Transverse colon (tissue), 4 donors: ENCODE measurements around the gene AURKA. TPM values are rescaled to one million over a fixed set of nuclear protein-coding genes. Genes with fewer than 3 reads are reported as not detected.

Source experiments
- DNase-seq: peaks from one replicate; pipeline ENCODE4 v3.0.0-alpha.2; 2019
- H3K27ac ChIP-seq, 4 donors: fragments of 200-600 bp; sonication (generic); 2 replicates each; pipeline ENCODE4 v1.5.1; 2016 to 2018; ENCODE audit warnings: inconsistent platforms in 4 of 4
- H3K27me3 ChIP-seq: fragments of 200-600 bp; sonication (generic); 2 replicates; pipeline ENCODE4 v1.5.1; 2017; ENCODE audit warnings: inconsistent platforms
- H3K36me3 ChIP-seq, 4 donors: fragments of 200-600 bp; sonication (generic); 2 replicates each; pipeline ENCODE4 v1.5.1; 2017 to 2019; ENCODE audit warnings: inconsistent platforms in 4 of 4
- H3K4me1 ChIP-seq, 4 donors: fragments of 200-600 bp; sonication (generic); 2 replicates each; pipeline ENCODE4 v1.5.1; 2017 to 2020; ENCODE audit warnings: inconsistent platforms in 4 of 4
- H3K4me3 ChIP-seq, 4 donors: fragments of 200-600 bp; sonication (generic); 1 replicate in 1 of 4; 2 replicates in 3 of 4; pipeline versions ENCODE4 v1.5.1 to v1.6.1; 2017 to 2019; ENCODE audit warnings: inconsistent platforms in 4 of 4
- H3K9me3 ChIP-seq, 2 donors: fragments of 200-600 bp; sonication (generic); 2 replicates each; pipeline ENCODE4 v1.5.1; 2017 to 2019; ENCODE audit warnings: inconsistent platforms in 2 of 2
- CTCF ChIP-seq, 5 experiments: fragments of 200-600 bp in 3 of 5; fragments of 450-650 bp in 2 of 5; sonication (generic) in 3 of 5; IDR thresholded peaks; 1 replicate in 2 of 5; 2 replicates in 3 of 5; pipeline ENCODE4 v1.5.1; 2016 to 2017; ENCODE audit warnings: antibody characterized with exemption in 5 of 5, inconsistent platforms in 3 of 5, mild to moderate bottlenecking in 2 of 5, moderate library complexity in 1 of 5
- EP300 ChIP-seq: sonication (generic); formaldehyde crosslinking; IDR thresholded peaks from one replicate; pipeline ENCODE4 v1.6.1; 2017; ENCODE audit warnings: antibody characterized with exemption, low read depth
- POLR2A ChIP-seq: fragments of 450-650 bp; IDR thresholded peaks from one replicate; pipeline ENCODE4 v1.6.1; 2016; ENCODE audit warnings: antibody characterized with exemption, mild to moderate bottlenecking, moderate library complexity
- POLR2AphosphoS5 ChIP-seq, 3 donors: sonication (generic); formaldehyde crosslinking; IDR thresholded peaks; one replicate each; pipeline ENCODE4 v1.6.1; 2016; ENCODE audit warnings: antibody characterized with exemption in 3 of 3
- WGBS, 2 donors: methylation state at CpG; one replicate each; pipeline ENCODE4 v1.1.5; 2018; ENCODE audit warnings: low coverage in 1 of 2; 5-methylcytosine and 5-hydroxymethylcytosine counted together
- in situ Hi-C, 4 donors: fragments of 200-750 bp; cut with MboI; loops; one replicate each; pipeline versions ENCODE4 v1.15.0 to v1.15.1; 2017; ENCODE audit warnings: low sequenced_read_pairs in 3 of 4, low pct_ligation_motif_present in 1 of 4, low pct_unique_long_range_greater_than_20kb in 1 of 4
- intact Hi-C: fragments of 100-400 bp; cut with DNase I; formaldehyde crosslinking; loops from one replicate; pipeline ENCODE4 v1.15.1; 2023; ENCODE audit warnings: low total_unique reads
- total RNA-seq, 4 donors: library from RNA; depleted of rRNA; stranded (reverse); fragments of >200 nt; gene quantifications; one replicate each; pipeline ENCODE4 v1.1.0, GENCODE V29; 2016

AURKA gene
- total RNA-seq, 4 donors from 2014 or later = 0.75 to 12.4 (median 4.9) TPM

- Histone ChIP-seq H3K27me3 (no peaks in the 10 kb centered on the region), H3K27ac (no peak overlapping the region), H3K4me3 (no peak overlapping the region), H3K9me3 (no peaks in the 10 kb centered on the region), H3K36me3 (peaks cover 0 to 92% (median 28%) of the 10 kb centered on the region in 4 donors), H3K4me1 (peaks cover 0 to 7% (median 0%) of the 10 kb centered on the region in 4 donors)
- in situ Hi-C loops (loop anchor here in 1 of 4 donors (10.0 kb wide), 1 partner anchor 65 kb away; the partner anchor contains the start of gene RTF2), intact Hi-C loops (no loop called here)
- peak; percentile 38 for DNase-seq
- peak; percentile 59 to 84 (median 74) for TF ChIP-seq CTCF (IDR thresholded peaks at IDR 0.05)
- no peak for TF ChIP-seq POLR2A
These were observed 8.1 kb upstream of the AURKA start for GRCh38 chr20:56400001-56400640.

- intact Hi-C loops (no loop called here), in situ Hi-C loops (loop anchor here in 1 of 4 donors (5.0 kb wide), 1 partner anchor 67 kb away; no protein-coding TSS in a partner anchor)
- Histone ChIP-seq H3K4me1 (peaks cover 7 to 34% (median 29%) of the 10 kb centered on the region in 4 donors), H3K27me3 (no peaks in the 10 kb centered on the region), H3K9me3 (no peaks in the 10 kb centered on the region), H3K36me3 (peaks cover 0 to 46% (median 18%) of the 10 kb centered on the region in 4 donors), H3K4me3 (no peak overlapping the region), H3K27ac (no peak overlapping the region)
- 70 to 86% methylated on average over 3 to 4 of the region's 4 CpGs for WGBS, 2 donors
- no peak for TF ChIP-seq CTCF (IDR thresholded peaks at IDR 0.05)
- no peak for TF ChIP-seq POLR2A
- no peak for TF ChIP-seq EP300
- TF ChIP-seq POLR2AphosphoS5 (IDR thresholded peaks at IDR 0.05) = no peak
- no peak for DNase-seq
These were observed 3.2 kb upstream of the AURKA start for GRCh38 chr20:56395166-56395565.

- intact Hi-C loops (no loop called here), in situ Hi-C loops (no loop called here)
- Histone ChIP-seq H3K4me1 (peaks cover 7 to 32% (median 28%) of the 10 kb centered on the region in 4 donors), H3K9me3 (no peaks in the 10 kb centered on the region), H3K36me3 (peaks cover 0 to 34% (median 13%) of the 10 kb centered on the region in 4 donors), H3K27me3 (no peaks in the 10 kb centered on the region), H3K4me3 (peak overlapping the region in 2 of 4 donors; percentile 69 to 94), H3K27ac (peak overlapping the region in 1 of 4 donors; percentile 93)
- no peak for DNase-seq
- 67 to 75% methylated on average over 4 to 8 of the region's 8 CpGs for WGBS, 2 donors
- TF ChIP-seq CTCF (IDR thresholded peaks at IDR 0.05) (no peak), POLR2AphosphoS5 (IDR thresholded peaks at IDR 0.05) (no peak), POLR2A (no peak), EP300 (no peak)
These were observed 1.6 kb upstream of the AURKA start for GRCh38 chr20:56393653-56394052.

GRCh38 chr20:56392881-56393482, 967 bp upstream of the AURKA start:
- Histone ChIP-seq H3K27me3 (no peaks in the 10 kb centered on the region), H3K4me3 (peak overlapping the region; percentile 55 to 94 (median 66)), H3K9me3 (no peaks in the 10 kb centered on the region), H3K4me1 (peaks cover 7 to 32% (median 28%) of the 10 kb centered on the region in 4 donors), H3K27ac (peak overlapping the region; percentile 88 to 93 (median 90)), H3K36me3 (peaks cover 0 to 27% (median 10%) of the 10 kb centered on the region in 4 donors)
- no peak for TF ChIP-seq CTCF (IDR thresholded peaks at IDR 0.05)
- no peak for TF ChIP-seq POLR2A
- no peak for TF ChIP-seq EP300
- no peak for TF ChIP-seq POLR2AphosphoS5 (IDR thresholded peaks at IDR 0.05)
- intact Hi-C loops = no loop called here
- WGBS, 2 donors = 1% methylated on average over 15 to 18 of the region's 18 CpGs
- DNase-seq = no peak
- in situ Hi-C loops = no loop called here
